ENCODE data around the gene YEATS4.

Gene YEATS4

DNA sequence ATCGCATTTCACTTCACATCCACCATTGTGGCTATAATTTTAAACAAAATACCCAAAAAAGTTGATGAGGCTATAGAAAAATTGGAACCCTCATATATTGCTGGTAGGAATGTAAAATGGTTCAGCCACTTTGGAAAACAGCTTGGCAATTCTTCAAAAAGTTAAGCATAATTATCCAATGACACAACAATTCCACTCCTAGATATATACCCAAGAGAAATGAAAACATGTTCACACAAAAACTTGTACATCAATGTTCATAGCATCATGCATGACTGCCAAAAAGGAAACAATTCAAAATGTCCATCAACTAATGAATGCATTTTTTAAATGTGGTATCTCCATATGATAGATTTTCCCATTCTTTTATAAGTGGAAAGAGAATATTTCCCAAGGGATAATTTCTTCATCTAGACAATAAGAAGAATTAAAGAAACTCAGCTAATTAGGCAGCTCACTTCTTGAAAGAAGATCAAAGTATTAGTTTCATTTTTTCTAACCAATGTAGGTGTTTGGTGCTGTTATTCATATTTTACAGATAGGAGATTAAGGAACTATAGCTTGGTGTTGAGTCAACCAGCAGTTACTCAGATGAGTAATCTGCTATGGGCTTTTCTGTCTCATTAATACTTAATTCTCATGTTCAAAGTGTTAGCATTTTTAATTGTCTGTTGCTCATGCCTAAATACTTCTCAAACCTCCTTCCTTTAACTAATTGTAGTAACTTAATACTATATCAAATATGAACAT lies 32.8 kb downstream of the YEATS4 start:
- no peak for DNase-seq (ENCODE audit: low read depth, low spot score)

GRCh38 chr12:69396041-69396440 lies 36.5 kb downstream of the YEATS4 start:
- no peak for DNase-seq (ENCODE audit: low read depth, low spot score)

- DNase-seq (ENCODE audit: low read depth, low spot score) = no peak
These were observed 37.4 kb downstream of the YEATS4 start for GRCh38 chr12:69396963-69397362.

GRCh38 chr12:69397978-69398377 lies 38.4 kb downstream of the YEATS4 start:
- no peak for DNase-seq (ENCODE audit: low read depth, low spot score)

DNA sequence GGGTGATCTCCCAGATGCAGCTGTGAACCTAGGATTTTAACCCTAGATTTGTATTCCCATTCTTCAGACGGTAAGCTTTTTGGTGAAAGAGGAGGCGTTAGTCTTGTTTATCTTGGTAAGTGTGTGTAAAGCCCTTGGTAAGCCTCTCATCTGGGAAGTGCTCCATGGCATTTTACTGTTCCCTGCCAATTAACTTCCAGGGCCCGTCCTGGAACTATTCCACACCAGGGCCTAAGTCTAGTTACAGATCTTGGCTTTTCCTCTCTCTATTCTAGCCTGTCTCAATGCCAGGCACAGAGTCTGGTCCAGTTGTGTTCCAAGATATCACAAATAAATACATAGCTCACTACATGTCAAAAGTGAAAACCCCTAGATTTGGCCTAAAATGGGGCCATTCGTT lies 42.4 kb downstream of the YEATS4 start:
- no peak for DNase-seq (ENCODE audit: low read depth, low spot score)

- DNase-seq (ENCODE audit: low read depth, low spot score) = no peak
These were observed 45.5 kb downstream of the YEATS4 start for GRCh38 chr12:69404851-69405565.

DNA sequence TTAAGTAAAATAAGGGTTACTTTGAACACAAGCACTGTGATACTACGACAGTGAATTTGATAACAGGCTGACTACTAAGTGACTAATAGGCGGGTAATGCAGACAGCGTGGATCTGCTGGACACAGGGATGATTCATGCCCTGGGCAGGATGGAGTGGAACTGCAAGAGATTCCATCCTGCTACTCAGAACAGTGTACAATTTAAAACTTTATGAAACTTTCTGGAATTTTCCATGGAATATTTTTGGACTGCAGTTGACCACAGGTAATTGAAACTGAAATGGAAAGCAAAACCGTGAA lies 46.0 kb downstream of the YEATS4 start:
- no peak for DNase-seq (ENCODE audit: low read depth, low spot score)

DNA sequence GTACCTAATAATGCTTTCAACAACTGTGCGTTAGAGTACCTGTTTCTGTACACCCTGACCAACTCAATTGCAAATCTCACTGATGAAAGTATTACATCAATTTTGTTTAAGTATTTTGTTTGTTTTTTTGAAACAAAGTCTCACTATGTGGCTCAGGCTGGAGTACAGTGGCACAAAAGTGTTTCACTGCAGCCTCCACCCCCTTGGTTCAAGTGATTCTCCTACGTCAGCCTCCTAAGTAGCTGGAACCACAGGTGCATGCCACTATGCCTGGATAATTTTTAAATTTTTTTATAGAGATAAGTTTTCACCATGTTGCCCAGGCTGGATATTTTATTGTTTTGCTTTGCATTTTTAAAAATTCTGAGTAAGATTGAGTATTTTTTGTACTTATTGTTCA lies 46.7 kb downstream of the YEATS4 start:
- no peak for DNase-seq (ENCODE audit: low read depth, low spot score)

DNA sequence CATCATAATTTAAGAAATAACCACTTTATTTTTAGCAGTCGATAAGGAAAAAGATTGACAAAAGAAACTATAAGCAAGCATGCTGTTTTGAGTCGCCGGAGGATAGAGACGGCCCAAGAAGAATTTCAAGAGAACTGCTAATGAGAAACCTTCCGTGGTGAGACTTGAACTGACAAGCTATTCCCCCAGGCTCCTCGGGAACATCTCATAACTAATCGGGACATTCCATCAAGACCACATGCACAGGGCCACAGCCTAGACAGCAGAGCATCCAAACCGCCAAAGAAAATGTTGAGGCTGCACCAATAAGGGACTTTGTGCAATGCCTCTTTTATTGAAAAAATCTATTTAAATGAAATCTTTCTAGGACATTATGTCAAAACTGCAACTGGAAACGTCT lies 51.0 kb downstream of the YEATS4 start:
- no peak for DNase-seq (ENCODE audit: low read depth, low spot score)

DNA sequence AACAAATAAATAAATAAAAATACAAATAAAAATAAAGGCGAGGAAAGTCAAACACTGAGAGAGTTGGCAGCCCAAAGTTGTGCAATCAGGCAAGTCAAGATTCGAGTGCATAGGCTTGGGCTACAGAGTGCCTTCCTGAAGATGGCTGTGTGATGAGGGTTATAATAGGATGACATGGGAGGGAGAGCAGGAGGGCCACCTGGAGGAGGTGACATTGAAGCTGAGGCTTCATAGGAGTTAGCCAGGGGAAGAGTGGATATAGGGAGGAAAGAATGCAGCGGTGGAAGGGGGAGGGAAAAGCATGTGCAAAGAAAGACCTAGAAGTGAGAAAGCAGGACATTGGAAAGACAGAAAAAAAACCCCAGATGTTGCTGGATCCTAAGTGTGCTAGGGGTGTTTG lies 53.1 kb downstream of the YEATS4 start:
- DNase-seq (ENCODE audit: low read depth, low spot score) = no peak

DNA sequence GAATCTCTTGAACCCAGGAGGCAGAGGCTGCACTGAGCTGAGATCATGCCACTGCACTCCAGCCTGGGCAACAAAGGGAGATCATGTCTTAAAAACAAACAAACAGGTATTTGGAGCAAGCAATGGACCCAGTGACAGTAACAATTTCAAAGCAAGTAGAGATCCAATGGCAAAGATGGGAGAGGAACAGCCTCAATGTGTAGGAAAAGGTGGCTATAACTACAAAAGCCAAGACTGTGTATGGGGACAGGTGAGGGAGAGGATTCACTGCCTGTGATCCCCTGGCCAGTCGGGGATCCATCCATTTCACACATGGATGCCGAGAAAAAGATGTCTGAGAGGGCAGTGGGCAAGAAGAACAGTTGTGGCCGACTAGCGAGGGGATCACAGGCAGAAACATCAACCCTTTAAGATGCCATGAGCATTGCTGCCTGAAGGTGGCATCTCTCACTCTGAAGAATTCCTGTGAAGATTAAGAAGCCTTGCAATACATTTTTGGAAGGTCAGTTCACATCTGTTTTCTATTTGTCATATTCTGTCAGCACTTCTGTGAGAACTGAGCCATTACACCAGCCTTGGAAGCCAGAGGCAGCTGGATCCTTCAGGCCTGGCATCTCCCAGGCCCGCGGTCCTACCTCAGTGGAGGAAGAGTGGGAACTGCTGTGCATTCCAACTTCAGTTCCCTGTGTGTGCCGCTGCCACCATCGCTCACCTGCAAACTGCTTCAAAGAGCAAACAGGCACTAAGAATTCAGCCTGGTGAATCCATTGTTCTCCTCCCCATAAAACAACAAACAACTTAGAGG lies 56.1 kb downstream of the YEATS4 start:
- DNase-seq (ENCODE audit: low read depth, low spot score) = peak; percentile 48

- no peak for DNase-seq (ENCODE audit: low read depth, low spot score)
These were observed 57.7 kb downstream of the YEATS4 start for GRCh38 chr12:69417231-69417630.

- DNase-seq (ENCODE audit: low read depth, low spot score) = no peak
These were observed 58.2 kb downstream of the YEATS4 start for GRCh38 chr12:69417741-69418167.

DNA sequence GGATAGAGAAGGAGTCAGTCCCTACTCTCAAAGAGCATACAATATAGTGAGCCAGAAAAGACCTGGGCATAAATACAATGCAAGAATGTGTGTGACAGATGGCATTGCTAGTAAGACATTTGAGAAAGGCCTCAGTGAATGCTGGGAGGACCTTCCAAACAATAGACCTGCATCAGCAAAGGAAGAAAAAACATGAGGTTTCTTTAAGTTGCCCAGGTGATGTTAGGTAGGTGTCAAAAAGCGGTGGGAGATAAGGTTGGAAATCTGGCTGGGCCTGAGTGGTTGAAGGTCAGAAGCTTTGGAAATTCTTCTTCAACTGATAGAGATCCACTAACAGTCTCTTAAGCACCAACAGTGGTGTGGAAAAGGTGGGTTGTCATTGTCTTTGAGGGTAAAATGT lies 60.2 kb downstream of the YEATS4 start:
- no peak for DNase-seq (ENCODE audit: low read depth, low spot score)

DNA sequence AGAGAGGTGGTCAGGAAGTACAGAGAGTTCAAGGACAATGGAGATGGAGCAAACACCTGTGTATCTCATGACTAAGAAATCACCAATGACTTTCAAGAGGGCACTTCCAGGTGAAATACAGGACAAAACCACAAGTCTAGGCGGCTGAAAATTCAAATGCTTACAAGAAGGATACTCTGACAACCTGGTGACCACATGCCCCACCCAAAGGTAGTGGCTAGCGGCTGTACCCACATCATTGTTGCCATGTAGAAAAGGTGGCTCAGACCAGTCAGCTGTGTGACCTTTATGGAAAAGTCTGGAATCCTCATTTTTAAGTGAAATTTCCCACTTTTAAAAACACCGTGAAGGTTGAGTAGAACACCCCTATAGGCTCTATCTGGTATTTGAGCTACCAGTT lies 62.0 kb downstream of the YEATS4 start:
- no peak for DNase-seq (ENCODE audit: low read depth, low spot score)

GRCh38 chr12:69423037-69423905 lies 63.7 kb downstream of the YEATS4 start:
- no peak for DNase-seq (ENCODE audit: low read depth, low spot score)

- no peak for DNase-seq (ENCODE audit: low read depth, low spot score)
These were observed 65.9 kb downstream of the YEATS4 start for GRCh38 chr12:69425417-69425816.

GRCh38 chr12:69428351-69429073 lies 69.0 kb downstream of the YEATS4 start:
- DNase-seq (ENCODE audit: low read depth, low spot score) = no peak

GRCh38 chr12:69430942-69431590 lies 71.5 kb downstream of the YEATS4 start:
- no peak for DNase-seq (ENCODE audit: low read depth, low spot score)

- no peak for DNase-seq (ENCODE audit: low read depth, low spot score)
These were observed 72.2 kb downstream of the YEATS4 start for GRCh38 chr12:69431591-69432222.

All from iPS DF 19.7 (cell line).